GM23338 (cell line): ENCODE measurements around the gene KLHL6. TPM values are rescaled to one million over a fixed set of nuclear protein-coding genes. Genes with fewer than 3 reads are reported as not detected.

Experiments
- ATAC-seq: fragments of 200-7000 bp; cut with Tn5 transposase; 3 replicates; pipeline ENCODE4 v1.9.1; 2020
- DNase-seq: peaks from one replicate; pipeline ENCODE4 v3.0.0-alpha.2; 2015; ENCODE audit warnings: low spot score
- H2AFZ ChIP-seq: fragments of 200-600 bp; sonication (generic); 2 replicates; pipeline ENCODE4 v1.8.0; 2016; ENCODE audit warnings: antibody characterized with exemption, mild to moderate bottlenecking, moderate library complexity
- H3F3A ChIP-seq: fragments of 200-600 bp; sonication (generic); replicated peaks from 2 replicates; pipeline ENCODE4 v1.8.0; 2017; ENCODE audit warnings: antibody characterized with exemption, mixed run types, low read depth
- H3K27ac ChIP-seq: fragments of 200-600 bp; sonication (generic); 2 replicates; pipeline ENCODE4 v1.6.1; 2016; ENCODE audit warnings: low read depth
- H3K27me3 ChIP-seq: fragments of 200-600 bp; sonication (generic); 2 replicates; pipeline ENCODE4 v1.8.0; 2016; ENCODE audit warnings: mild to moderate bottlenecking, mixed run types, moderate library complexity; ENCODE audit not compliant: insufficient read depth
- H3K36me3 ChIP-seq: fragments of 200-600 bp; sonication (generic); 2 replicates; pipeline ENCODE4 v1.8.0; 2016; ENCODE audit warnings: mild to moderate bottlenecking; ENCODE audit not compliant: insufficient read depth
- H3K4me1 ChIP-seq: fragments of 200-600 bp; sonication (generic); 2 replicates; pipeline ENCODE4 v1.8.0; 2016; ENCODE audit warnings: mild to moderate bottlenecking, moderate library complexity; ENCODE audit not compliant: insufficient read depth
- H3K4me2 ChIP-seq: fragments of 200-600 bp; sonication (generic); 2 replicates; pipeline ENCODE4 v1.7.1; 2017; ENCODE audit warnings: mixed run types
- H3K4me3 ChIP-seq: fragments of 200-600 bp; sonication (generic); 2 replicates; pipeline ENCODE4 v1.6.1; 2016; ENCODE audit warnings: mixed run types
- H3K79me2 ChIP-seq: fragments of 200-600 bp; sonication (generic); replicated peaks from 2 replicates; pipeline ENCODE4 v1.8.0; 2017; ENCODE audit warnings: mild to moderate bottlenecking; ENCODE audit not compliant: insufficient read depth
- H3K9me2 ChIP-seq: fragments of 200-600 bp; sonication (generic); 2 replicates; pipeline ENCODE4 v1.8.0; 2017; ENCODE audit not compliant: insufficient read depth
- H4K20me1 ChIP-seq: fragments of 200-600 bp; sonication (generic); replicated peaks from 2 replicates; pipeline ENCODE4 v1.8.0; 2017; ENCODE audit warnings: mild to moderate bottlenecking; ENCODE audit not compliant: insufficient read depth
- H3K27ac Mint-ChIP-seq: 2 replicates; pipeline ENCODE4 v1.8.0; 2020; ENCODE audit warnings: inconsistent platforms, mild to moderate bottlenecking, moderate library complexity, mixed read lengths
- H3K27me3 Mint-ChIP-seq: 3 replicates; pipeline ENCODE4 v1.8.0; 2022; ENCODE audit warnings: low read depth, mild to moderate bottlenecking, moderate library complexity, mixed read lengths, inconsistent platforms; ENCODE audit not compliant: insufficient read depth, poor library complexity
- H3K36me3 Mint-ChIP-seq: 3 replicates; pipeline ENCODE4 v1.8.0; 2021; ENCODE audit warnings: low read depth, mild to moderate bottlenecking, inconsistent platforms, moderate library complexity, mixed read lengths
- H3K4me1 Mint-ChIP-seq: 3 replicates; pipeline ENCODE4 v1.8.0; 2020; ENCODE audit warnings: mild to moderate bottlenecking, inconsistent platforms, mixed read lengths
- H3K4me3 Mint-ChIP-seq: 3 replicates; pipeline ENCODE4 v1.8.0; 2021; ENCODE audit warnings: moderate library complexity, mild to moderate bottlenecking, inconsistent platforms, mixed read lengths
- H3K9me3 Mint-ChIP-seq: 3 replicates; pipeline ENCODE4 v1.8.0; 2020; ENCODE audit warnings: moderate library complexity, mild to moderate bottlenecking, inconsistent platforms, mixed read lengths
- CREB1 ChIP-seq: fragments of 250-450 bp; sonication (Bioruptor Pico); IDR thresholded peaks from 2 replicates; pipeline ENCODE4 v1.5.0; 2020; ENCODE audit warnings: low read depth, mild to moderate bottlenecking, moderate library complexity
- EZH2 ChIP-seq: fragments of 200-600 bp; sonication (generic); IDR thresholded peaks from one replicate; pipeline ENCODE4 v1.8.0; 2017; ENCODE audit warnings: antibody characterized with exemption, mild to moderate bottlenecking, low read depth; ENCODE audit not compliant: unreplicated experiment
- EZH2phosphoT487 ChIP-seq: fragments of 200-600 bp; sonication (generic); IDR thresholded peaks from one replicate; pipeline ENCODE4 v1.8.1; 2018; ENCODE audit warnings: antibody characterized with exemption; ENCODE audit not compliant: unreplicated experiment
- JUNB ChIP-seq: IDR thresholded peaks from one replicate; pipeline ENCODE4 v1.6.1; 2016; ENCODE audit warnings: antibody characterized with exemption; ENCODE audit not compliant: unreplicated experiment
- NANOG ChIP-seq: IDR thresholded peaks from 2 replicates; pipeline ENCODE4 v1.6.1; 2016; ENCODE audit warnings: antibody characterized with exemption, borderline replicate concordance
- POLR2AphosphoS5 ChIP-seq: IDR thresholded peaks from 2 replicates; pipeline ENCODE4 v1.6.1; 2016; ENCODE audit warnings: antibody characterized with exemption, low read depth
- STAT1 ChIP-seq: IDR thresholded peaks from one replicate; pipeline ENCODE4 v1.6.1; 2016; ENCODE audit warnings: antibody characterized with exemption; ENCODE audit not compliant: unreplicated experiment
- ZNF114 ChIP-seq: fragments of 250-450 bp; sonication (Bioruptor Pico); IDR thresholded peaks from 2 replicates; pipeline ENCODE4 v1.5.0; 2020; ENCODE audit warnings: mild to moderate bottlenecking, moderate library complexity
- ZNF331 ChIP-seq: fragments of 250-450 bp; sonication (Bioruptor Pico); IDR thresholded peaks from 2 replicates; pipeline ENCODE4 v1.5.0; 2020; ENCODE audit warnings: low read depth, mild to moderate bottlenecking, moderate library complexity
- polyA plus RNA-seq: library from polyadenylated mRNA; unstranded; fragments of >200 nt; fragmentation: Nextera tagmentation; extraction: Ambion mirVana; gene quantifications from 2 replicates; pipeline ENCODE4 v1.2.1, GENCODE V29; 2016
- total RNA-seq: library from RNA; depleted of rRNA; stranded (reverse); fragments of >200 nt; shearing (Covaris generic); gene quantifications from 2 replicates; pipeline ENCODE4 v1.2.3, GENCODE V29; 2014
- TF ChIP-seq, protein P1 (sequence below): fragments of 250-450 bp; sonication (Bioruptor Pico); IDR thresholded peaks from 2 replicates; pipeline ENCODE4 v1.5.0; 2020; ENCODE audit warnings: mild to moderate bottlenecking, moderate library complexity
- TF ChIP-seq, protein P2 (sequence below), 2 experiments: fragments of 200-600 bp in 1 of 2; sonication (generic) in 1 of 2; conservative IDR thresholded peaks; 2 replicates each; pipeline versions ENCODE4 v1.5.1 to v1.6.1; 2016 to 2017; ENCODE audit warnings: antibody characterized with exemption in 2 of 2, low read depth in 2 of 2, mild to moderate bottlenecking in 2 of 2, moderate library complexity in 1 of 2
- TF ChIP-seq, protein P3 (sequence below): IDR thresholded peaks from 2 replicates; pipeline ENCODE4 v1.6.1; 2016; ENCODE audit warnings: antibody characterized with exemption
- TF ChIP-seq, protein P4 (sequence below): IDR thresholded peaks from one replicate; pipeline ENCODE4 v1.6.1; 2018; ENCODE audit warnings: antibody characterized with exemption; ENCODE audit not compliant: unreplicated experiment

The KLHL6 gene
- total and polyA plus RNA-seq, 2 experiments from 2014 or later: not detected

DNA sequence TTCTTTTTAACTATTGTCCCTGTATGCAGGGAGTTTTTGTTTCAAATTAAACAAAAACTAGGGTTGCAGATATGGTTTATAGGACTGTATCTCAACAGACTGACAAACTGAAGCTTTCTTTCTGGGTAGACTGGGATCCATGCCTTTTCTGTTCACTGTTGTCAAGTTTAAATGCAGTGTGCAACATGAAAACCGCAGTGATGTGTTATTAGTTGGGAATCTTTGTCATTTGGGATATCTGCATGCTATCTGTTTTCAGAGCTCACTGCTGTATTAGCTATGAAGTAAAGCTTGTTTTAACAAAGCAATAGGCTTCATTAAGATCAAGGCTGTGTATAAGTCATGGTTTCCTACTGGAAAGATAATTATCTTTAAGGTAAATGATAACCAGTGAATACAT, 105.7 kb downstream of the KLHL6 start:
- Mint-ChIP-seq H3K9me3 (peaks cover 2% of the 10 kb centered on the region; the same call in 1 of the 3 replicates), H3K27ac (no peak overlapping the region), H3K27me3 (peaks cover 7% of the 10 kb centered on the region), H3K36me3 (peaks cover 17% of the 10 kb centered on the region), H3K4me1 (peaks cover 9% of the 10 kb centered on the region; the same call in 2 of the 3 replicates), H3K4me3 (no peak overlapping the region)
- Histone ChIP-seq H3K79me2 (peaks cover 33% of the 10 kb centered on the region), H3K27me3 (no peaks in the 10 kb centered on the region), H4K20me1 (no peaks in the 10 kb centered on the region; the same call in 1 of the 2 replicates), H3K4me1 (peaks cover 10% of the 10 kb centered on the region), H3K36me3 (peaks cover 9% of the 10 kb centered on the region), H3K4me2 (peak overlapping the region; percentile 93; the same call in 1 of the 2 replicates), H2AFZ (no peak overlapping the region), H3F3A (0 out of 2 replicates have a peak, but pooled peaks cover 1% of the 10 kb centered on the region), H3K4me3 (peak overlapping the region; percentile 94), H3K9me2 (no peaks in the 10 kb centered on the region), H3K27ac (no peak overlapping the region)
- TF ChIP-seq, protein P1, sequence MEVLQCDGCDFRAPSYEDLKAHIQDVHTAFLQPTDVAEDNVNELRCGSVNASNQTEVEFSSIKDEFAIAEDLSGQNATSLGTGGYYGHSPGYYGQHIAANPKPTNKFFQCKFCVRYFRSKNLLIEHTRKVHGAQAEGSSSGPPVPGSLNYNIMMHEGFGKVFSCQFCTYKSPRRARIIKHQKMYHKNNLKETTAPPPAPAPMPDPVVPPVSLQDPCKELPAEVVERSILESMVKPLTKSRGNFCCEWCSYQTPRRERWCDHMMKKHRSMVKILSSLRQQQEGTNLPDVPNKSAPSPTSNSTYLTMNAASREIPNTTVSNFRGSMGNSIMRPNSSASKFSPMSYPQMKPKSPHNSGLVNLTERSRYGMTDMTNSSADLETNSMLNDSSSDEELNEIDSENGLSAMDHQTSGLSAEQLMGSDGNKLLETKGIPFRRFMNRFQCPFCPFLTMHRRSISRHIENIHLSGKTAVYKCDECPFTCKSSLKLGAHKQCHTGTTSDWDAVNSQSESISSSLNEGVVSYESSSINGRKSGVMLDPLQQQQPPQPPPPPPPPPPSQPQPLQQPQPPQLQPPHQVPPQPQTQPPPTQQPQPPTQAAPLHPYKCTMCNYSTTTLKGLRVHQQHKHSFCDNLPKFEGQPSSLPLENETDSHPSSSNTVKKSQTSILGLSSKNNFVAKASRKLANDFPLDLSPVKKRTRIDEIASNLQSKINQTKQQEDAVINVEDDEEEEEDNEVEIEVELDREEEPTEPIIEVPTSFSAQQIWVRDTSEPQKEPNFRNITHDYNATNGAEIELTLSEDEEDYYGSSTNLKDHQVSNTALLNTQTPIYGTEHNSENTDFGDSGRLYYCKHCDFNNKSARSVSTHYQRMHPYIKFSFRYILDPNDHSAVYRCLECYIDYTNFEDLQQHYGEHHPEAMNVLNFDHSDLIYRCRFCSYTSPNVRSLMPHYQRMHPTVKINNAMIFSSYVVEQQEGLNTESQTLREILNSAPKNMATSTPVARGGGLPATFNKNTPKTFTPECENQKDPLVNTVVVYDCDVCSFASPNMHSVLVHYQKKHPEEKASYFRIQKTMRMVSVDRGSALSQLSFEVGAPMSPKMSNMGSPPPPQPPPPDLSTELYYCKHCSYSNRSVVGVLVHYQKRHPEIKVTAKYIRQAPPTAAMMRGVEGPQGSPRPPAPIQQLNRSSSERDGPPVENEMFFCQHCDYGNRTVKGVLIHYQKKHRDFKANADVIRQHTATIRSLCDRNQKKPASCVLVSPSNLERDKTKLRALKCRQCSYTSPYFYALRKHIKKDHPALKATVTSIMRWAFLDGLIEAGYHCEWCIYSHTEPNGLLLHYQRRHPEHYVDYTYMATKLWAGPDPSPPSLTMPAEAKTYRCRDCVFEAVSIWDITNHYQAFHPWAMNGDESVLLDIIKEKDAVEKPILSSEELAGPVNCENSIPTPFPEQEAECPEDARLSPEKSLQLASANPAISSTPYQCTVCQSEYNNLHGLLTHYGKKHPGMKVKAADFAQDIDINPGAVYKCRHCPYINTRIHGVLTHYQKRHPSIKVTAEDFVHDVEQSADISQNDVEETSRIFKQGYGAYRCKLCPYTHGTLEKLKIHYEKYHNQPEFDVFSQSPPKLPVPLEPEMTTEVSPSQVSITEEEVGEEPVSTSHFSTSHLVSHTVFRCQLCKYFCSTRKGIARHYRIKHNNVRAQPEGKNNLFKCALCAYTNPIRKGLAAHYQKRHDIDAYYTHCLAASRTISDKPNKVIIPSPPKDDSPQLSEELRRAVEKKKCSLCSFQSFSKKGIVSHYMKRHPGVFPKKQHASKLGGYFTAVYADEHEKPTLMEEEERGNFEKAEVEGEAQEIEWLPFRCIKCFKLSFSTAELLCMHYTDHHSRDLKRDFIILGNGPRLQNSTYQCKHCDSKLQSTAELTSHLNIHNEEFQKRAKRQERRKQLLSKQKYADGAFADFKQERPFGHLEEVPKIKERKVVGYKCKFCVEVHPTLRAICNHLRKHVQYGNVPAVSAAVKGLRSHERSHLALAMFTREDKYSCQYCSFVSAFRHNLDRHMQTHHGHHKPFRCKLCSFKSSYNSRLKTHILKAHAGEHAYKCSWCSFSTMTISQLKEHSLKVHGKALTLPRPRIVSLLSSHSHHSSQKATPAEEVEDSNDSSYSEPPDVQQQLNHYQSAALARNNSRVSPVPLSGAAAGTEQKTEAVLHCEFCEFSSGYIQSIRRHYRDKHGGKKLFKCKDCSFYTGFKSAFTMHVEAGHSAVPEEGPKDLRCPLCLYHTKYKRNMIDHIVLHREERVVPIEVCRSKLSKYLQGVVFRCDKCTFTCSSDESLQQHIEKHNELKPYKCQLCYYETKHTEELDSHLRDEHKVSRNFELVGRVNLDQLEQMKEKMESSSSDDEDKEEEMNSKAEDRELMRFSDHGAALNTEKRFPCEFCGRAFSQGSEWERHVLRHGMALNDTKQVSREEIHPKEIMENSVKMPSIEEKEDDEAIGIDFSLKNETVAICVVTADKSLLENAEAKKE (CRISPR knock-in tag): no peak
- TF ChIP-seq EZH2: no peak
- no peak for TF ChIP-seq JUNB
- TF ChIP-seq POLR2AphosphoS5: no peak
- TF ChIP-seq EZH2phosphoT487: no peak
- no peak for TF ChIP-seq STAT1
- TF ChIP-seq, protein P2, sequence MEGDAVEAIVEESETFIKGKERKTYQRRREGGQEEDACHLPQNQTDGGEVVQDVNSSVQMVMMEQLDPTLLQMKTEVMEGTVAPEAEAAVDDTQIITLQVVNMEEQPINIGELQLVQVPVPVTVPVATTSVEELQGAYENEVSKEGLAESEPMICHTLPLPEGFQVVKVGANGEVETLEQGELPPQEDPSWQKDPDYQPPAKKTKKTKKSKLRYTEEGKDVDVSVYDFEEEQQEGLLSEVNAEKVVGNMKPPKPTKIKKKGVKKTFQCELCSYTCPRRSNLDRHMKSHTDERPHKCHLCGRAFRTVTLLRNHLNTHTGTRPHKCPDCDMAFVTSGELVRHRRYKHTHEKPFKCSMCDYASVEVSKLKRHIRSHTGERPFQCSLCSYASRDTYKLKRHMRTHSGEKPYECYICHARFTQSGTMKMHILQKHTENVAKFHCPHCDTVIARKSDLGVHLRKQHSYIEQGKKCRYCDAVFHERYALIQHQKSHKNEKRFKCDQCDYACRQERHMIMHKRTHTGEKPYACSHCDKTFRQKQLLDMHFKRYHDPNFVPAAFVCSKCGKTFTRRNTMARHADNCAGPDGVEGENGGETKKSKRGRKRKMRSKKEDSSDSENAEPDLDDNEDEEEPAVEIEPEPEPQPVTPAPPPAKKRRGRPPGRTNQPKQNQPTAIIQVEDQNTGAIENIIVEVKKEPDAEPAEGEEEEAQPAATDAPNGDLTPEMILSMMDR (conservative IDR thresholded peaks at IDR 0.05; ENCODE audit: low read depth in 2 of 2): no peak
- no peak for TF ChIP-seq NANOG
- no peak for TF ChIP-seq ZNF114 (CRISPR knock-in tag)
- TF ChIP-seq, protein P3, sequence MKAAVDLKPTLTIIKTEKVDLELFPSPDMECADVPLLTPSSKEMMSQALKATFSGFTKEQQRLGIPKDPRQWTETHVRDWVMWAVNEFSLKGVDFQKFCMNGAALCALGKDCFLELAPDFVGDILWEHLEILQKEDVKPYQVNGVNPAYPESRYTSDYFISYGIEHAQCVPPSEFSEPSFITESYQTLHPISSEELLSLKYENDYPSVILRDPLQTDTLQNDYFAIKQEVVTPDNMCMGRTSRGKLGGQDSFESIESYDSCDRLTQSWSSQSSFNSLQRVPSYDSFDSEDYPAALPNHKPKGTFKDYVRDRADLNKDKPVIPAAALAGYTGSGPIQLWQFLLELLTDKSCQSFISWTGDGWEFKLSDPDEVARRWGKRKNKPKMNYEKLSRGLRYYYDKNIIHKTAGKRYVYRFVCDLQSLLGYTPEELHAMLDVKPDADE: no peak
- TF ChIP-seq CREB1: no peak
- TF ChIP-seq, protein P4, sequence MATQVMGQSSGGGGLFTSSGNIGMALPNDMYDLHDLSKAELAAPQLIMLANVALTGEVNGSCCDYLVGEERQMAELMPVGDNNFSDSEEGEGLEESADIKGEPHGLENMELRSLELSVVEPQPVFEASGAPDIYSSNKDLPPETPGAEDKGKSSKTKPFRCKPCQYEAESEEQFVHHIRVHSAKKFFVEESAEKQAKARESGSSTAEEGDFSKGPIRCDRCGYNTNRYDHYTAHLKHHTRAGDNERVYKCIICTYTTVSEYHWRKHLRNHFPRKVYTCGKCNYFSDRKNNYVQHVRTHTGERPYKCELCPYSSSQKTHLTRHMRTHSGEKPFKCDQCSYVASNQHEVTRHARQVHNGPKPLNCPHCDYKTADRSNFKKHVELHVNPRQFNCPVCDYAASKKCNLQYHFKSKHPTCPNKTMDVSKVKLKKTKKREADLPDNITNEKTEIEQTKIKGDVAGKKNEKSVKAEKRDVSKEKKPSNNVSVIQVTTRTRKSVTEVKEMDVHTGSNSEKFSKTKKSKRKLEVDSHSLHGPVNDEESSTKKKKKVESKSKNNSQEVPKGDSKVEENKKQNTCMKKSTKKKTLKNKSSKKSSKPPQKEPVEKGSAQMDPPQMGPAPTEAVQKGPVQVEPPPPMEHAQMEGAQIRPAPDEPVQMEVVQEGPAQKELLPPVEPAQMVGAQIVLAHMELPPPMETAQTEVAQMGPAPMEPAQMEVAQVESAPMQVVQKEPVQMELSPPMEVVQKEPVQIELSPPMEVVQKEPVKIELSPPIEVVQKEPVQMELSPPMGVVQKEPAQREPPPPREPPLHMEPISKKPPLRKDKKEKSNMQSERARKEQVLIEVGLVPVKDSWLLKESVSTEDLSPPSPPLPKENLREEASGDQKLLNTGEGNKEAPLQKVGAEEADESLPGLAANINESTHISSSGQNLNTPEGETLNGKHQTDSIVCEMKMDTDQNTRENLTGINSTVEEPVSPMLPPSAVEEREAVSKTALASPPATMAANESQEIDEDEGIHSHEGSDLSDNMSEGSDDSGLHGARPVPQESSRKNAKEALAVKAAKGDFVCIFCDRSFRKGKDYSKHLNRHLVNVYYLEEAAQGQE: no peak
- no peak for TF ChIP-seq ZNF331 (CRISPR knock-in tag)
- no peak for DNase-seq
- no peak for ATAC-seq
